ENCODE data around the gene ANO1.

DNA sequence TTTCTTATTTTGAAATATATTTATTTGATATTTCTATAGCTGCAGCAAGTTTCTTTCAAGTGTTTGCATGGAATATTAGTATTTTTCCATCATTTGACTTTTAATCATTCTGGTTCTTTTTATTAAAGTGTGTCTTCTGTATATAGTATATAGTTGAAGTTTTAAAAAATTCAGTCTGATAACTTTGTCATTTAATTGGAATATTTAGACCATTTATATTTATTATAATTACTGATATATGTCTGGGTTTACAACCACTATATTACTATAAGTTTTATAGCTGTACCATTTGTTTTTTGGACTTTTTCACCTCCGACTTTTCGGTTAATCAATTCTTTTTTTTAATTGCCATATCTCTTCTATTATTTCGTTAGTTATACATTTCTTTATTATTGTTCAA is 22.7 kb upstream of the ANO1 start:
- TF ChIP-seq, protein P1, sequence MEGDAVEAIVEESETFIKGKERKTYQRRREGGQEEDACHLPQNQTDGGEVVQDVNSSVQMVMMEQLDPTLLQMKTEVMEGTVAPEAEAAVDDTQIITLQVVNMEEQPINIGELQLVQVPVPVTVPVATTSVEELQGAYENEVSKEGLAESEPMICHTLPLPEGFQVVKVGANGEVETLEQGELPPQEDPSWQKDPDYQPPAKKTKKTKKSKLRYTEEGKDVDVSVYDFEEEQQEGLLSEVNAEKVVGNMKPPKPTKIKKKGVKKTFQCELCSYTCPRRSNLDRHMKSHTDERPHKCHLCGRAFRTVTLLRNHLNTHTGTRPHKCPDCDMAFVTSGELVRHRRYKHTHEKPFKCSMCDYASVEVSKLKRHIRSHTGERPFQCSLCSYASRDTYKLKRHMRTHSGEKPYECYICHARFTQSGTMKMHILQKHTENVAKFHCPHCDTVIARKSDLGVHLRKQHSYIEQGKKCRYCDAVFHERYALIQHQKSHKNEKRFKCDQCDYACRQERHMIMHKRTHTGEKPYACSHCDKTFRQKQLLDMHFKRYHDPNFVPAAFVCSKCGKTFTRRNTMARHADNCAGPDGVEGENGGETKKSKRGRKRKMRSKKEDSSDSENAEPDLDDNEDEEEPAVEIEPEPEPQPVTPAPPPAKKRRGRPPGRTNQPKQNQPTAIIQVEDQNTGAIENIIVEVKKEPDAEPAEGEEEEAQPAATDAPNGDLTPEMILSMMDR (IDR thresholded peaks at IDR 0.05; ENCODE audit: low read depth, low read length): no peak
- TF ChIP-seq EZH2phosphoT487 (IDR thresholded peaks at IDR 0.05; ENCODE audit: low read depth): no peak

Measured in OCI-LY3 (cell line).